ENCODE results near the gene LONRF2. TPM values are rescaled to one million over a fixed set of nuclear protein-coding genes. Genes with fewer than 3 reads are reported as not detected.

The LONRF2 gene
- total RNA-seq, 1 experiment from 2014 or later: 2.7 TPM

DNA sequence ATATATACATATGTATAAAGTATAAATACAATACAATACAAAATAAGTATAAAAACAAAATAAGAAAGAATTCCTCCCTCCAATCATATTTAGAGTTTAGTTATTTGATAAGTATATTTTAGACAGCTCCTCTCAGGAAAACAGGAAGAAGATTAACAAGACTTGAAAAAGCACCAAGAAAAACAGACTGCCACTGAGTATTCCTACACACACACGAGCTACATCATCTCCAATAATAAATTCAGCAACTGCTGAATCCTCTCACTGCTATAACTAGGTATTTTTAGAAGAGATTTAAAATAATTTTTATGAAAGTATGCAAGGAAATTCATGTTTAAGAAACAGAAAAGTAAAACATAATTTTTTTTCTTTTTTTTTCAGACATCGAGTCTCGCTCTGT is 13.0 kb downstream of the LONRF2 start:
- no peak overlapping the region for H3K9ac ChIP-seq (ENCODE audit: extremely low read depth, insufficient read length, low read length)
- no CpG with 5 or more reads among the region's 3 CpGs for WGBS (ENCODE audit: extremely low coverage, insufficient read length, low lambda C conversion rate)
- Mint-ChIP-seq H3K4me1 (no peaks in the 10 kb centered on the region), H3K4me3 (no peak overlapping the region), H3K27me3 (ENCODE audit: low read depth) (no peaks in the 10 kb centered on the region), H3K36me3 (ENCODE audit: insufficient read depth in 1 of 3, low read depth in 3 of 3) (peaks cover 1 to 10% (median 2%) of the 10 kb centered on the region in 3 experiments; a peak in 4 of 7 replicates), H3K9me3 (peaks cover 2 to 9% of the 10 kb centered on the region in 2 experiments; a peak in 4 of 5 replicates), H3K27ac (no peak overlapping the region)
- no peak overlapping the region for H3K23ac ChIP-seq (ENCODE audit: insufficient read length, low read depth, low read length)
- no peak overlapping the region for H2BK12ac ChIP-seq (ENCODE audit: insufficient read length, low read depth, low read length)
- H2AFZ ChIP-seq (ENCODE audit: low read length): no peak overlapping the region
- H2BK5ac ChIP-seq (ENCODE audit: insufficient read length, low read length): no peak overlapping the region
- H3K4me2 ChIP-seq (ENCODE audit: insufficient read depth, insufficient read length, low read length): no peak overlapping the region
- no peak overlapping the region for H3K56ac ChIP-seq (ENCODE audit: insufficient read length, low read depth, low read length)
- no peak overlapping the region for H3K18ac ChIP-seq (ENCODE audit: insufficient read length, low read depth, low read length)
- H3T11ph ChIP-seq (ENCODE audit: low read length): no peak overlapping the region
- H4K91ac ChIP-seq (ENCODE audit: insufficient read length, low read depth, low read length): no peak overlapping the region
- H3K79me1 ChIP-seq (ENCODE audit: insufficient read depth, low read depth, low read length, poor library complexity, severe bottlenecking): no peaks in the 10 kb centered on the region
- no peak overlapping the region for H3K14ac ChIP-seq (ENCODE audit: insufficient read depth, low read length)
- H3K79me2 ChIP-seq (ENCODE audit: insufficient read depth, low read length): no peaks in the 10 kb centered on the region; the same call in 1 of the 2 replicates
- H4K20me1 ChIP-seq (ENCODE audit: control insufficient read depth, insufficient read depth, insufficient read length): no peaks in the 10 kb centered on the region
- DNase-seq: no peak
- no peak overlapping the region for H3K27ac ChIP-seq (ENCODE audit: insufficient read length, low read depth, low read length)
- H3K23me2 ChIP-seq (ENCODE audit: insufficient read length, low read depth, low read length, poor library complexity, severe bottlenecking): no peaks in the 10 kb centered on the region
- no peak overlapping the region for H4K5ac ChIP-seq (ENCODE audit: insufficient read length, low read depth, low read length)
- H3K4me1 ChIP-seq (ENCODE audit: insufficient read depth, low read length): no peaks in the 10 kb centered on the region
- TF ChIP-seq, protein P1, sequence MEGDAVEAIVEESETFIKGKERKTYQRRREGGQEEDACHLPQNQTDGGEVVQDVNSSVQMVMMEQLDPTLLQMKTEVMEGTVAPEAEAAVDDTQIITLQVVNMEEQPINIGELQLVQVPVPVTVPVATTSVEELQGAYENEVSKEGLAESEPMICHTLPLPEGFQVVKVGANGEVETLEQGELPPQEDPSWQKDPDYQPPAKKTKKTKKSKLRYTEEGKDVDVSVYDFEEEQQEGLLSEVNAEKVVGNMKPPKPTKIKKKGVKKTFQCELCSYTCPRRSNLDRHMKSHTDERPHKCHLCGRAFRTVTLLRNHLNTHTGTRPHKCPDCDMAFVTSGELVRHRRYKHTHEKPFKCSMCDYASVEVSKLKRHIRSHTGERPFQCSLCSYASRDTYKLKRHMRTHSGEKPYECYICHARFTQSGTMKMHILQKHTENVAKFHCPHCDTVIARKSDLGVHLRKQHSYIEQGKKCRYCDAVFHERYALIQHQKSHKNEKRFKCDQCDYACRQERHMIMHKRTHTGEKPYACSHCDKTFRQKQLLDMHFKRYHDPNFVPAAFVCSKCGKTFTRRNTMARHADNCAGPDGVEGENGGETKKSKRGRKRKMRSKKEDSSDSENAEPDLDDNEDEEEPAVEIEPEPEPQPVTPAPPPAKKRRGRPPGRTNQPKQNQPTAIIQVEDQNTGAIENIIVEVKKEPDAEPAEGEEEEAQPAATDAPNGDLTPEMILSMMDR (conservative IDR thresholded peaks at IDR 0.05): no peak
- H2AK5ac ChIP-seq (ENCODE audit: insufficient read length, low read length): no peak overlapping the region
- no peaks in the 10 kb centered on the region for H3K27me3 ChIP-seq (ENCODE audit: insufficient read depth, low read length)
- H3K4ac ChIP-seq (ENCODE audit: low read depth, low read length): no peak overlapping the region
- no peak overlapping the region for H2BK120ac ChIP-seq (ENCODE audit: low read depth, low read length, poor library complexity, severe bottlenecking)
- H2BK15ac ChIP-seq (ENCODE audit: low read depth, low read length): no peak overlapping the region
- H3K9me3 ChIP-seq (ENCODE audit: control insufficient read depth, low read depth, low read length): no peaks in the 10 kb centered on the region
- no peak overlapping the region for H2BK20ac ChIP-seq (ENCODE audit: low read depth, low read length, poor library complexity, severe bottlenecking)
- no peak overlapping the region for H4K8ac ChIP-seq (replicated peaks; ENCODE audit: insufficient read length, low read depth, low read length)

Measured in H9 (cell line).